ENCODE results near the gene BRD7. TPM values are rescaled to one million over a fixed set of nuclear protein-coding genes. Genes with fewer than 3 reads are reported as not detected.

Gene BRD7
- total RNA-seq, 1 experiment from 2014 or later, result 40.0 TPM

DNA sequence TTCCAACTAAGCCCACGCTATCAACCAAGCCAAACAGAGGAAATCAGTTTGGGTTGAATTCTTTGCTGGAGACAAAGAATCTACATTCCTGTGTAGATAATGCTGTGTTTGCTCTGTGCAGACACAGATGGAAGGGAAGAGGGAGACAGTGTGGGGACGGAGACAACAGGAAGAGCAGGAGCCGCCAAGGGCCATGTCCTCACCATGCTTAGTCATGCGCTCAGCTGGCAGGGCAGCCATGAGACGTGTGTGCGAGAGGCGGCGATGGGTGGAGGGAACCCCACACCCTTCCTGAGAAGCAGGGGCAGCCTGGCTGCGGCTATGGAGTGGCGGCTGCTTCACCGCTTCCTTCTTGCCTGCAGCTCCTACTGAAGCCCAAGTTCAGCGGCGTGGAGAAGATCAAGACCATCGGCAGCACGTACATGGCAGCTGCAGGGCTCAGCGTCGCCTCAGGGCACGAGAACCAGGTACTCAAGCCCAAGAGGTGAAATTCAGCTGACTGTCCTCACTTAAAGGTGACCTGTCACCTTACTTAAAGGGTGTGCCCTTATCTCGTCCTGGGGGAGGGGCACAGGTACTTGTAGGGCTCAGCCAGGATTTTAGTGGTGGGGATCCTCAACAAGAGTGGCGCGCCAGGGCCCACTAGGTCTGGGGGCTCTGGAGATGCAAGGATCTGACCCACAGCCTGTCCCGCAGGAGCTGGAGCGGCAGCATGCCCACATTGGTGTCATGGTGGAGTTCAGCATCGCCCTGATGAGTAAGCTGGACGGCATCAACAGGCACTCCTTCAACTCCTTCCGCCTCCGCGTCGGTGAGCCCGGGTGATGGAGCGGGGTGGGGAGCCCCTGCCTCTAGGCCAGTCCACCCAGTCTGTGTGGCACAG lies 55.0 kb downstream of the BRD7 start:
- H3K79me2 ChIP-seq (ENCODE audit: low read length), result no peaks in the 10 kb centered on the region

DNA sequence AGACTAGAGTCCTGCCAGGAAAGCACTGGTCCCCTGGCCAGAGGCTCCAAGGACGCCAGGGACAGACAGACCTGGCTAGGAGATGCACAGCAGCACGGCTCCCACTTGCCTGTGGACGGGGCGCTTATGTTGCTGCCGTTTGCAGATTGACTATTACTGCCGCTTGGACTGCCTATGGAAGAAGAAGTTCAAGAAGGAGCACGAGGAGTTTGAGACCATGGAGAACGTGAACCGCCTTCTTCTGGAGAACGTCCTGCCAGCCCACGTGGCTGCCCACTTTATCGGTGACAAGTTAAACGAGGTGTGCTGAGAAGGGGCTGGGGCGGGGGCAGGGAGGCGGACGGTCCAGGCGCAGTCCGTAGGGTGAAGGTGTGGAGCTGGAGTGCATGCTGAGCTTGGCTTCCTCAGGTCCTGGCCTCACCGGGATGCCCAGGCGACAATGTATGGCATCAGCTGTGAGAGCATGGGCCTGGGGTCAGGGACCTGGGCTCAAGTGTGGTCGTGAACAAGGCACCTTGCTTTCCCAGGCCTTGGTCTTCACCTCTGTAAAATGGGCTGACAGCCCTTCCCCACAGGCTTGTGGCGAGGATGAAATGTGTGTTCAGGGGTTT lies 56.8 kb downstream of the BRD7 start:
- ATAC-seq (no peak), DNase-seq (no peak)
- Histone ChIP-seq H3K27me3 (ENCODE audit: low read length) (no peaks in the 10 kb centered on the region), H2AFZ (ENCODE audit: low read length) (no peak overlapping the region), H3K9me2 (replicated peaks; ENCODE audit: low read length) (no peaks in the 10 kb centered on the region), H3K27ac (ENCODE audit: low read length) (no peak overlapping the region), H3K4me3 (ENCODE audit: low read length) (no peak overlapping the region), H3K9ac (ENCODE audit: low read length) (no peak overlapping the region), H3K4me1 (ENCODE audit: insufficient read depth, low read length) (peaks cover 4% of the 10 kb centered on the region; the same call in 1 of the 2 replicates), H3K79me2 (ENCODE audit: low read length) (no peaks in the 10 kb centered on the region), H3K36me3 (ENCODE audit: low read depth, low read length) (peaks cover 9% of the 10 kb centered on the region), H3F3A (ENCODE audit: low read length, unreplicated experiment) (no peaks in the 10 kb centered on the region), H3K4me2 (ENCODE audit: low read length) (no peak overlapping the region), H4K20me1 (ENCODE audit: low read length) (no peaks in the 10 kb centered on the region), H3K9me3 (ENCODE audit: low read length) (no peaks in the 10 kb centered on the region)
- CTCF ChIA-PET, result no interaction called here
- no TSS peak for BruUV-seq (replicated peaks)
- TF ChIP-seq EZH2phosphoT487 (IDR thresholded peaks at IDR 0.05; ENCODE audit: borderline replicate concordance, low read length) (no peak), EZH2 (IDR thresholded peaks at IDR 0.05; ENCODE audit: low read length, unreplicated experiment) (no peak)
- TF ChIP-seq, protein P1, sequence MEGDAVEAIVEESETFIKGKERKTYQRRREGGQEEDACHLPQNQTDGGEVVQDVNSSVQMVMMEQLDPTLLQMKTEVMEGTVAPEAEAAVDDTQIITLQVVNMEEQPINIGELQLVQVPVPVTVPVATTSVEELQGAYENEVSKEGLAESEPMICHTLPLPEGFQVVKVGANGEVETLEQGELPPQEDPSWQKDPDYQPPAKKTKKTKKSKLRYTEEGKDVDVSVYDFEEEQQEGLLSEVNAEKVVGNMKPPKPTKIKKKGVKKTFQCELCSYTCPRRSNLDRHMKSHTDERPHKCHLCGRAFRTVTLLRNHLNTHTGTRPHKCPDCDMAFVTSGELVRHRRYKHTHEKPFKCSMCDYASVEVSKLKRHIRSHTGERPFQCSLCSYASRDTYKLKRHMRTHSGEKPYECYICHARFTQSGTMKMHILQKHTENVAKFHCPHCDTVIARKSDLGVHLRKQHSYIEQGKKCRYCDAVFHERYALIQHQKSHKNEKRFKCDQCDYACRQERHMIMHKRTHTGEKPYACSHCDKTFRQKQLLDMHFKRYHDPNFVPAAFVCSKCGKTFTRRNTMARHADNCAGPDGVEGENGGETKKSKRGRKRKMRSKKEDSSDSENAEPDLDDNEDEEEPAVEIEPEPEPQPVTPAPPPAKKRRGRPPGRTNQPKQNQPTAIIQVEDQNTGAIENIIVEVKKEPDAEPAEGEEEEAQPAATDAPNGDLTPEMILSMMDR (conservative IDR thresholded peaks at IDR 0.05; ENCODE audit: low read depth, low read length), result no peak
- intact Hi-C loops (cut with micrococcal nuclease), result no loop called here
- POLR2A ChIA-PET (ENCODE audit: unreplicated experiment), result no interaction called here

More for the DNA sequence above, 55.0 kb downstream of the BRD7 start:
- H3K4me3 ChIP-seq (ENCODE audit: low read length), result no peak overlapping the region
- no peak overlapping the region for H3K4me2 ChIP-seq (ENCODE audit: low read length)
- intact Hi-C loops (cut with micrococcal nuclease), result no loop called here
- no peak overlapping the region for H3K27ac ChIP-seq (ENCODE audit: low read length)
- TF ChIP-seq EZH2 (IDR thresholded peaks at IDR 0.05; ENCODE audit: low read length, unreplicated experiment) (no peak), EZH2phosphoT487 (IDR thresholded peaks at IDR 0.05; ENCODE audit: borderline replicate concordance, low read length) (no peak)
- TF ChIP-seq, protein P1 (conservative IDR thresholded peaks at IDR 0.05; ENCODE audit: low read depth, low read length), result no peak
- no peak overlapping the region for H3K9ac ChIP-seq (ENCODE audit: low read length)
- no peak overlapping the region for H2AFZ ChIP-seq (ENCODE audit: low read length)
- no TSS peak for BruUV-seq (replicated peaks)
- H3K36me3 ChIP-seq (ENCODE audit: low read depth, low read length), result peaks cover 21% of the 10 kb centered on the region
- CTCF ChIA-PET, result no interaction called here
- no peaks in the 10 kb centered on the region for H3K4me1 ChIP-seq (ENCODE audit: insufficient read depth, low read length)
- no peaks in the 10 kb centered on the region for H3K9me3 ChIP-seq (ENCODE audit: low read length)
- no peaks in the 10 kb centered on the region for H3K27me3 ChIP-seq (ENCODE audit: low read length)
- POLR2A ChIA-PET (ENCODE audit: unreplicated experiment), result interaction anchor here (0.6 kb wide), 1 partner anchor 192 kb away, joined by 5 read pairs; no protein-coding TSS in a partner anchor
- no peaks in the 10 kb centered on the region for H4K20me1 ChIP-seq (ENCODE audit: low read length)
- ATAC-seq (no peak), DNase-seq (no peak)
- no peaks in the 10 kb centered on the region for H3K9me2 ChIP-seq (replicated peaks; ENCODE audit: low read length)
- no peaks in the 10 kb centered on the region for H3F3A ChIP-seq (ENCODE audit: low read length, unreplicated experiment)

Data from PC-3 (cell line).